ENCODE measurements around the gene DACH1. TPM values are rescaled to one million over a fixed set of nuclear protein-coding genes. Genes with fewer than 3 reads are reported as not detected.

DACH1 gene
- total and polyA plus RNA-seq, 2 of the 8 experiments (the other 6 are each of a cell fraction or from before 2014, with no cell fraction given), result 0.12 to 0.67 TPM

DNA sequence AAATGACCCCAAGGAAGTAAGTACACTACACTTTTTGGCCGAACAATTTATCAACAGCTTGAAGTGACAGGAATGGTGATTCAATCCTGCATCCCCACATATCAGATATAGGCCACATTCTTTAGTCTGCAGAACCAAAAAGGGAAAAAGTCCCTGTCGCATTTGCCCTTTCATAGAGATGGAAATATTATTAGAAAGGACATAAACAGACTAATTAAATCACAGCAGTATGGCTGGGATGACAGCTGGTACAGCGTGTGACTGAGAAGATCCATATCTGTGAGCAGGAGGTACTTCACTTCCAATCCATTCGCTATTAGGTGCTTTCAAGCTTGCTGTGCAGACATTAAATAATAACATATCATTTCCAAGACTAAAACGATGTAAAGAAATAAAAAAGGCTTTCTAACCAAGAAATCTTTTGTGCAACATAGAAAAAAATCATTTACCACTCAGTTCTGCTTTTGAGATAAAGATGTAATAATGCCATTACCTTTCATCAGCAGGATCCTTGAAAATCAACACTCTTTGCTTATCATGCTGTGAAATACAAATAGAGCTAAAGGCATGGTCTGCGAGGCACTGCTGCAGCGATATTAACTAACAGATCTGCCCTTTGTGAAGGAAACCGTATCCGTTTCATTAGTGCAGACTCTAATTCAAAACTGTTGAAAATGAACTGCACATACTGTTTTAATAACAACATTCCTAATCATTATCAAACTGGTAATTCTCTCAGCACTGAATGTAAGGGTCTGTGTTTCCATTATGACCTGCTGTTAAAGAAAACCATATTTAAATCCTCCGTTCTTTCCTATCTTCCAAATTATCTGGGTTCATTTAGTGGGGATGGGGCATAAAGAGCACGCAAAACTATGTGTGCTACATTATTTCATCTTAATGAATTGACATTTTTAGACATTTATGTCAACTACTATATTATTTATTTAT lies 245.6 kb downstream of the DACH1 start:
- Histone ChIP-seq H2BK20ac (ENCODE audit: low read length) (no peak overlapping the region), H3K27ac (ENCODE audit: low read depth, low read length) (no peak overlapping the region; the same call in 1 of the 2 replicates), H4K8ac (ENCODE audit: extremely low read depth, insufficient read depth, low read length) (no peak overlapping the region), H4K20me1 (replicated peaks in 1 of 2; ENCODE audit: control insufficient read depth in 1 of 2, insufficient read depth in 2 of 2, low read length in 2 of 2) (no peaks in the 10 kb centered on the region), H3K4me2 (ENCODE audit: insufficient read depth in 1 of 2, low read depth in 2 of 2, low read length in 2 of 2) (no peak overlapping the region), H3K23ac (ENCODE audit: insufficient read length) (no peak overlapping the region), H3K79me2 (ENCODE audit: control insufficient read depth in 1 of 2, insufficient read depth in 2 of 2, low read length in 2 of 2) (no peaks in the 10 kb centered on the region), H3K23me2 (ENCODE audit: low read depth, low read length) (no peaks in the 10 kb centered on the region), H3K14ac (ENCODE audit: insufficient read length) (no peak overlapping the region), H4K5ac (ENCODE audit: insufficient read length, low read depth, low read length) (no peak overlapping the region), H3K4ac (replicated peaks; ENCODE audit: insufficient read length, low read depth, low read length) (no peak overlapping the region), H3K18ac (ENCODE audit: extremely low read depth, low read length) (no peak overlapping the region), H3K36me3 (ENCODE audit: control insufficient read depth in 2 of 4, insufficient read depth in 4 of 4, low read length in 3 of 4) (no peaks in the 10 kb centered on the region), H3K4me3 (ENCODE audit: extremely low read depth in 1 of 4, insufficient read depth in 2 of 4, low read depth in 3 of 4, low read length in 4 of 4) (no peak overlapping the region), H2BK12ac (ENCODE audit: low read depth, low read length) (no peak overlapping the region), H2BK120ac (replicated peaks; ENCODE audit: low read depth, low read length) (no peak overlapping the region), H3K4me1 (replicated peaks in 1 of 4; ENCODE audit: control insufficient read depth in 3 of 4, insufficient read depth in 4 of 4, low read length in 3 of 4) (peaks cover 0 to 3% (median 0%) of the 10 kb centered on the region in 4 experiments; a peak in 1 of 7 replicates), H3K79me1 (ENCODE audit: low read depth, low read length) (no peaks in the 10 kb centered on the region), H3K56ac (replicated peaks; ENCODE audit: insufficient read length, low read depth, low read length) (no peak overlapping the region), H2BK15ac (ENCODE audit: low read length) (no peak overlapping the region), H3K27me3 (replicated peaks in 1 of 4; ENCODE audit: control insufficient read depth in 3 of 4, extremely low read depth in 1 of 4, insufficient read depth in 3 of 4, low read length in 3 of 4) (no peaks in the 10 kb centered on the region), H4K91ac (replicated peaks; ENCODE audit: insufficient read length, low read length) (no peak overlapping the region), H3K9ac (replicated peaks in 1 of 4; ENCODE audit: extremely low read depth in 1 of 4, low read depth in 3 of 4, low read length in 3 of 4) (no peak overlapping the region), H2BK5ac (ENCODE audit: low read depth, low read length) (no peak overlapping the region), H2AFZ (ENCODE audit: low read length) (no peak overlapping the region), H2AK5ac (ENCODE audit: low read depth, low read length) (no peak overlapping the region), H3K9me3 (ENCODE audit: insufficient read depth in 2 of 2, low read depth in 1 of 2, low read length in 1 of 2) (no peaks in the 10 kb centered on the region)
- FAIRE-seq (peak; percentile 42), DNase-seq (ENCODE audit: low read depth in 1 of 2, low spot score in 2 of 2) (no peak)
- 74% methylated on average over 11 of the region's 11 CpGs; no CpG with 5 or more reads in 1 of the 2 experiments for WGBS, 2 experiments (ENCODE audit: extremely low coverage in 1 of 2, insufficient coverage in 1 of 2, insufficient read length in 1 of 2, insufficient replicate concordance in 2 of 2, low coverage in 1 of 2, low lambda C conversion rate in 2 of 2, missing lambda C conversion rate in 1 of 2)
- CTCF ChIA-PET (ENCODE audit: partially characterized antibody), result interaction anchor here (0.5 kb wide), 1 partner anchor 428 kb away, joined by 4 read pairs; no protein-coding TSS in a partner anchor
- POLR2A ChIA-PET (ENCODE audit: partially characterized antibody), result interaction anchor here (0.7 kb wide), 1 partner anchor 35 kb away, joined by 3 read pairs; no protein-coding TSS in a partner anchor
- TF ChIP-seq CTCF (IDR thresholded peaks at IDR 0.05; ENCODE audit: control extremely low read depth in 1 of 3, insufficient read depth in 1 of 3, low read depth in 1 of 3, low read length in 3 of 3) (no peak), BRCA1 (IDR thresholded peaks at IDR 0.05; ENCODE audit: low read depth, low read length) (no peak), TCF12 (IDR thresholded peaks at IDR 0.05; ENCODE audit: low read depth, low read length) (no peak), TBP (IDR thresholded peaks at IDR 0.05; ENCODE audit: low read depth, low read length) (no peak), SUZ12 (IDR thresholded peaks at IDR 0.05; ENCODE audit: low read length) (no peak), SIX5 (IDR thresholded peaks at IDR 0.05; ENCODE audit: low read depth, low read length) (no peak), HDAC2 (IDR thresholded peaks at IDR 0.05; ENCODE audit: borderline replicate concordance in 1 of 2, low read depth in 2 of 2, low read length in 2 of 2) (no peak), CREB1 (IDR thresholded peaks at IDR 0.05) (no peak)

All from H1 (cell line).